K562 (cell line): ENCODE results near the gene TEX52. TPM values are rescaled to one million over a fixed set of nuclear protein-coding genes. Genes with fewer than 3 reads are reported as not detected.
A peak's percentile ranks its signal among the peaks of the same experiment; 100 is the strongest.

Source experiments
- SIN3A ChIP-seq, 2 experiments: fragments of 150-350 bp in 1 of 2; IDR thresholded peaks; 2 replicates each; pipeline ENCODE4 v1.6.1; 2011 to 2016; ENCODE audit warnings: borderline replicate concordance in 2 of 2, low read depth in 2 of 2, low read length in 2 of 2, mild to moderate bottlenecking in 2 of 2, moderate library complexity in 2 of 2; ENCODE audit not compliant: control insufficient read depth in 1 of 2
- SRF ChIP-seq, 2 experiments: fragments of 250-450, 450-650 bp in 1 of 2; sonication (Bioruptor Pico) in 1 of 2; sonication (generic) in 1 of 2; formaldehyde crosslinking; IDR thresholded peaks; 2 replicates each; pipeline versions ENCODE4 v1.5.0 to v1.5.1; 2020 to 2022; ENCODE audit warnings: mild to moderate bottlenecking in 1 of 2, missing genetic modification reagents in 1 of 2
- ZNF589 ChIP-seq: fragments of 200-800 bp; sonication (Bioruptor generic); IDR thresholded peaks from 2 replicates; pipeline ENCODE4 v1.6.1; 2016; ENCODE audit warnings: low read depth, missing genetic modification characterization, missing compliant biosample characterization
- polyA plus RNA-seq, 8 experiments: library from polyadenylated mRNA; depleted of rRNA in 4 of 8; stranded (reverse) in 5 of 8; unstranded in 3 of 8; fragments of >200 nt; fragmentation: Nextera tagmentation in 2 of 8; fragmentation: Illumina TruSeq in 1 of 8; extraction: Ambion mirVana in 2 of 8; extraction: Trizol in 1 of 8; gene quantifications; 2 replicates each; pipeline versions ENCODE4 v1.2.1 to v1.2.3, GENCODE V29; 2011 to 2014; ENCODE audit warnings: inconsistent platforms in 1 of 8, missing spikeins in 1 of 8
- total RNA-seq, 7 experiments: library from RNA; depleted of rRNA in 6 of 7; stranded (reverse); fragments of >200 nt in 6 of 7; fragmentation: Illumina TruSeq in 2 of 7; extraction: Trizol in 2 of 7; gene quantifications; 2 replicates each; pipeline versions ENCODE4 v1.2.1 to v1.2.3, GENCODE V29; 2011 to 2021; ENCODE audit warnings: low replicate concordance in 1 of 7
- TF ChIP-seq, protein P1 (sequence below), 3 experiments: IDR thresholded peaks in 2 of 3; conservative IDR thresholded peaks in 1 of 3; 2 replicates each; pipeline ENCODE4 v1.5.1; 2011 to 2012; ENCODE audit warnings: low read length in 3 of 3, mild to moderate bottlenecking in 3 of 3, control low read depth in 2 of 3, improper control_type of control experiment in 1 of 3, inconsistent platforms in 1 of 3, low read depth in 1 of 3, mixed read lengths in 1 of 3, moderate library complexity in 1 of 3; ENCODE audit not compliant: insufficient read depth in 2 of 3
- TF ChIP-seq, protein P2 (sequence below): IDR thresholded peaks from 2 replicates; pipeline ENCODE4 v1.6.1; 2011; ENCODE audit warnings: borderline replicate concordance, low read depth, mild to moderate bottlenecking, moderate library complexity, low read length; ENCODE audit not compliant: insufficient read depth, poor library complexity, severe bottlenecking
- TF ChIP-seq, protein P3 (sequence below), 2 experiments: fragments of 450-650 bp in 1 of 2; sonication (generic) in 1 of 2; formaldehyde crosslinking; conservative IDR thresholded peaks; 2 replicates each; pipeline versions ENCODE4 v1.4.0 to v1.8.1; 2020 to 2022; ENCODE audit warnings: mild to moderate bottlenecking in 1 of 2, missing genetic modification reagents in 1 of 2

Gene TEX52
- total and polyA plus RNA-seq, 9 of the 15 experiments (the other 6 are each of a cell fraction or from before 2014, with no cell fraction given) = not detected

DNA sequence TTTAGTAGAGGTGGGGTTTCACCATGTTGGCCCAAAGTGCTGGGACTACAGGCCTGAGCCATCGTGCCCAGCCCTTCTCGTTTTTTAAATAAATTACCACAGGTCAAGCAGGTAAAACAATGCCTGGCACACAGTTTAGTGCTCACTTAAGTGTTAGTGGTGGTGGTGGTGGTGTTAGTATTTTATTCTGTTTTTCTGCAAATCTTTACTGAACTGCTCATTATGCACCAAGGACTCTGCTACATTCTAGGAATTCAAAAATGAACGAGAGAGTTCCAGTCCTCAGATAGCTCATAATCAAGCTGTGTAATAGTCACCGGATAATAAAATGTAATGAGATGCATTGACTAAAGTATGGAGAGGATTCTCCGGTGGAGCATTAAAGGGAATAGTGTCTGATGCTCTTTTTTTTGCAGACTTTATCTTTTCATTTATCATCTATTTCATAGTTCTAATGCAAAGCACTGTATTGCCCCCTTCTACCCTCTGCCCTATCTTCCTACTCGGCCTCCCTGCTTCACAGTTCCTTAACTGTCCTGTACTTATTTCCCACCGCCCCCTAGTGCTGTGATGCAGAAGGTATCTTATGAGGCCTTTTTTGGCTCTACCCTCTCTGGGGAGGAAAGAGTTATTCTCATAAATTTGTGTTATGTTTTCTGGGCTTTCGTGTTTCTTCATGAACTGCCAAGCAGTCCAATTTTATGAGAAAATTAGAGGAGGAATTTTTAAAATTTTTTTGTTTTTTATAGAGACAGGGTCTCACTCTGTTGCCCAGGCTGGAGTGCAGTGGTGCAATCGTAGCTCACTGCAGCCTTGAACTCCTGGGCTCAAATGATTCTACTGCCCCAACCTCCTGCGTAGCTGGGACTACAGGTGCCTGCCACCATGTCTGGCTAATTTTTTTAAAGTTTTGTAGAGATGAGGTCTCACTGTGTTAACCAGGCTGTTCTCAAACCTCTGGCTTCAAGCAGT is 43.3 kb downstream of the TEX52 start (continued):
- TF ChIP-seq SRF (CRISPR knock-in tag; IDR thresholded peaks at IDR 0.05) (peak in 1 of 2 experiments; percentile 78; a peak in 2 of 4 replicates), ZNF589 (CRISPR knock-in tag) (0 out of 2 replicates have a peak, but pooled peaks have one; percentile 18), SIN3A (IDR thresholded peaks at IDR 0.05; ENCODE audit: borderline replicate concordance in 2 of 2, control insufficient read depth in 1 of 2, low read depth in 2 of 2, low read length in 2 of 2) (peak in 1 of 2 experiments; percentile 23; a peak in 1 of 4 replicates)
- TF ChIP-seq, protein P1, sequence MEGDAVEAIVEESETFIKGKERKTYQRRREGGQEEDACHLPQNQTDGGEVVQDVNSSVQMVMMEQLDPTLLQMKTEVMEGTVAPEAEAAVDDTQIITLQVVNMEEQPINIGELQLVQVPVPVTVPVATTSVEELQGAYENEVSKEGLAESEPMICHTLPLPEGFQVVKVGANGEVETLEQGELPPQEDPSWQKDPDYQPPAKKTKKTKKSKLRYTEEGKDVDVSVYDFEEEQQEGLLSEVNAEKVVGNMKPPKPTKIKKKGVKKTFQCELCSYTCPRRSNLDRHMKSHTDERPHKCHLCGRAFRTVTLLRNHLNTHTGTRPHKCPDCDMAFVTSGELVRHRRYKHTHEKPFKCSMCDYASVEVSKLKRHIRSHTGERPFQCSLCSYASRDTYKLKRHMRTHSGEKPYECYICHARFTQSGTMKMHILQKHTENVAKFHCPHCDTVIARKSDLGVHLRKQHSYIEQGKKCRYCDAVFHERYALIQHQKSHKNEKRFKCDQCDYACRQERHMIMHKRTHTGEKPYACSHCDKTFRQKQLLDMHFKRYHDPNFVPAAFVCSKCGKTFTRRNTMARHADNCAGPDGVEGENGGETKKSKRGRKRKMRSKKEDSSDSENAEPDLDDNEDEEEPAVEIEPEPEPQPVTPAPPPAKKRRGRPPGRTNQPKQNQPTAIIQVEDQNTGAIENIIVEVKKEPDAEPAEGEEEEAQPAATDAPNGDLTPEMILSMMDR (IDR thresholded peaks at IDR 0.05 in 2 of 3, conservative IDR thresholded peaks at IDR 0.05 in 1 of 3; ENCODE audit: insufficient read depth in 2 of 3, low read depth in 1 of 3, low read length in 3 of 3) = peak; percentile 64 to 72 (median 68)
- TF ChIP-seq, protein P2, sequence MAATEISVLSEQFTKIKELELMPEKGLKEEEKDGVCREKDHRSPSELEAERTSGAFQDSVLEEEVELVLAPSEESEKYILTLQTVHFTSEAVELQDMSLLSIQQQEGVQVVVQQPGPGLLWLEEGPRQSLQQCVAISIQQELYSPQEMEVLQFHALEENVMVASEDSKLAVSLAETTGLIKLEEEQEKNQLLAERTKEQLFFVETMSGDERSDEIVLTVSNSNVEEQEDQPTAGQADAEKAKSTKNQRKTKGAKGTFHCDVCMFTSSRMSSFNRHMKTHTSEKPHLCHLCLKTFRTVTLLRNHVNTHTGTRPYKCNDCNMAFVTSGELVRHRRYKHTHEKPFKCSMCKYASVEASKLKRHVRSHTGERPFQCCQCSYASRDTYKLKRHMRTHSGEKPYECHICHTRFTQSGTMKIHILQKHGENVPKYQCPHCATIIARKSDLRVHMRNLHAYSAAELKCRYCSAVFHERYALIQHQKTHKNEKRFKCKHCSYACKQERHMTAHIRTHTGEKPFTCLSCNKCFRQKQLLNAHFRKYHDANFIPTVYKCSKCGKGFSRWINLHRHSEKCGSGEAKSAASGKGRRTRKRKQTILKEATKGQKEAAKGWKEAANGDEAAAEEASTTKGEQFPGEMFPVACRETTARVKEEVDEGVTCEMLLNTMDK = peak; percentile 52
- TF ChIP-seq, protein P3, sequence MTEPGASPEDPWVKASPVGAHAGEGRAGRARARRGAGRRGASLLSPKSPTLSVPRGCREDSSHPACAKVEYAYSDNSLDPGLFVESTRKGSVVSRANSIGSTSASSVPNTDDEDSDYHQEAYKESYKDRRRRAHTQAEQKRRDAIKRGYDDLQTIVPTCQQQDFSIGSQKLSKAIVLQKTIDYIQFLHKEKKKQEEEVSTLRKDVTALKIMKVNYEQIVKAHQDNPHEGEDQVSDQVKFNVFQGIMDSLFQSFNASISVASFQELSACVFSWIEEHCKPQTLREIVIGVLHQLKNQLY (CRISPR knock-in tag; conservative IDR thresholded peaks at IDR 0.05) = no peak
- TF ChIP-seq, all 486 proteins: peak for 10
